Activated T-cell treated with anti-CD3 and anti-CD28 coated beads, Interleukin-2, amount 50 U/mL, for 72 hours (primary cell): ENCODE data around the gene FAM186B. TPM values are rescaled to one million over a fixed set of nuclear protein-coding genes. Genes with fewer than 3 reads are reported as not detected.
"Not testable (repeated sequence)": the region's sequence is repeated elsewhere in the genome, so short reads cannot be mapped to it uniquely, and the experiment has no call there.

ENCODE experiments used
- ATAC-seq, 2 donors: fragments of 150-1000 bp; cut with Tn5 transposase; replicated peaks in 1 of 2; 2 replicates each; pipeline ENCODE4 v1.10.0; 2021; ENCODE audit warnings: moderate library complexity in 2 of 2, mild to moderate bottlenecking in 1 of 2
- DNase-seq, 2 donors: peaks; one replicate each; pipeline ENCODE4 v3.0.0; 2021 to 2022; ENCODE audit warnings: mixed read lengths in 1 of 2
- H3K27ac Mint-ChIP-seq: one replicate; pipeline ENCODE4 v1.8.0; 2022; ENCODE audit warnings: mild to moderate bottlenecking, moderate library complexity, mixed read lengths
- H3K27me3 Mint-ChIP-seq: one replicate; pipeline ENCODE4 v1.8.0; 2022; ENCODE audit warnings: low read depth, mixed read lengths
- H3K36me3 Mint-ChIP-seq, 2 donors: one replicate each; pipeline ENCODE4 v1.8.0; 2022; ENCODE audit warnings: mixed read lengths in 2 of 2, mild to moderate bottlenecking in 1 of 2; ENCODE audit not compliant: insufficient read depth in 2 of 2
- H3K4me1 Mint-ChIP-seq: one replicate; pipeline ENCODE4 v1.8.0; 2022; ENCODE audit warnings: low read depth, mixed read lengths
- H3K4me3 Mint-ChIP-seq, 2 donors: one replicate each; pipeline ENCODE4 v1.8.0; 2022; ENCODE audit warnings: mild to moderate bottlenecking in 2 of 2, mixed read lengths in 2 of 2, moderate library complexity in 2 of 2
- H3K9me3 Mint-ChIP-seq, 2 donors: one replicate each; pipeline ENCODE4 v1.8.0; 2022; ENCODE audit warnings: mixed read lengths in 2 of 2
- total RNA-seq, 2 donors: library from RNA; stranded (reverse); gene quantifications; one replicate each; pipeline ENCODE4 v1.2.3, GENCODE V29; 2022

Gene FAM186B
- total RNA-seq, 2 donors from 2014 or later = 0.74 to 0.82 TPM

DNA sequence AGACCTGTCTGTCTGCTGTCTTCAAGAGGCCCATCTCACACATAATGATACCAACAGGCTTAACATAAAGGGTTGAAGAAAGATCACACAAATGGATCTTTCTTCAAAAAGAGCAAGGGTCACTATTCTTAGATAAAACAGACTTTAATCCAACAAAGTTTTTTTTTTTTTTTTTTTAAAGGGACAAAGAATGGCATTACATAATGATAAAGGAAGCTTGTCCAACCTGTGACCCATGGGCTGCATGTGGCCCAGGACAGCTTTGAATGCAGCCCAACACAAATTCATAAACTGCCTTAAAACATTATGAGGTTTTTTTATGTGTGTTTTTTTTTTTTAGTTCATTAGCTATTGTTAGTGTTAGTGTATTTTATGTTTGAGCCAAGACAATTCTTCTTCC is 6.8 kb upstream of the FAM186B start:
- Mint-ChIP-seq H3K4me1 (peaks cover 7% of the 10 kb centered on the region), H3K36me3 (peaks cover 0 to 4% of the 10 kb centered on the region in 2 donors), H3K27me3 (peaks cover 7% of the 10 kb centered on the region), H3K4me3 (no peak overlapping the region), H3K9me3 (no peaks in the 10 kb centered on the region), H3K27ac (no peak overlapping the region)
- ATAC-seq (no peak), DNase-seq (no peak)

DNA sequence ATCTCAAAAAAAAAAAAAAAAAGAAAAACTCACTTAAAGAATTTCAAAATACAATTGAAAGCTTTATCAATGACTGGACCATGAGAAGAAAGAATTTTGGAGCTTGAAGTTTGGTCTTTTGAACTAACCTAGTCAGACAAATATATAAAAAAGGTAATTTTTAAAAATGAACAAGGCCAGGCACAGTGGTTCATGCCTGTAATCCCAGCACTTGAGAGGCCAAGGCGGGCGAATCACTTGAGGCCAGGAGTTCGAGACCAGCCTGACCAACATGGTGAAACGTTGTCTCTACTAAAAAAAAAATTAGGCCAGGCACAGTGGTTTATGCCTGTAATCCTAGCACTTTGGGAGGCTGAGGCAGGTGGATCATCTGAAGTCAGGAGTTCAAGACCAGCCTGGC is 5.3 kb upstream of the FAM186B start:
- H3K36me3 Mint-ChIP-seq, ATAC-seq, H3K4me3 Mint-ChIP-seq, DNase-seq, H3K27ac Mint-ChIP-seq, H3K9me3 Mint-ChIP-seq, H3K27me3 Mint-ChIP-seq, H3K4me1 Mint-ChIP-seq: not testable (repeated sequence)

DNA sequence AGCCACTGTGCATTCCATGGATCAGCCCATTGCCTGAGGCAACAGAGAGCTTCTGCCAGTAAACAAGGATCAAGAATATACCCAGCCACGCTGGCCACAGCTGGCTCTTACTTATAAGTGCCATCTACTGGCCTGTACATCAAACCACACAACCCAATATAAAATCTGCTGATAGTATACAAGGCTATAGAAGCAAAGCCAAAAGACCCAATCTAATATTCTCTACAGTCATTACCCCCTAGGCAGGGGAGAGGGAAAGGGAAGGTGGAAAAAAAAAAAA is 4.4 kb upstream of the FAM186B start:
- Mint-ChIP-seq H3K4me1 (peaks cover 10% of the 10 kb centered on the region), H3K36me3 (peaks cover 0 to 2% of the 10 kb centered on the region in 2 donors), H3K27ac (no peak overlapping the region), H3K27me3 (no peaks in the 10 kb centered on the region), H3K4me3 (no peak overlapping the region), H3K9me3 (no peaks in the 10 kb centered on the region)
- DNase-seq (no peak), ATAC-seq (no peak)

DNA sequence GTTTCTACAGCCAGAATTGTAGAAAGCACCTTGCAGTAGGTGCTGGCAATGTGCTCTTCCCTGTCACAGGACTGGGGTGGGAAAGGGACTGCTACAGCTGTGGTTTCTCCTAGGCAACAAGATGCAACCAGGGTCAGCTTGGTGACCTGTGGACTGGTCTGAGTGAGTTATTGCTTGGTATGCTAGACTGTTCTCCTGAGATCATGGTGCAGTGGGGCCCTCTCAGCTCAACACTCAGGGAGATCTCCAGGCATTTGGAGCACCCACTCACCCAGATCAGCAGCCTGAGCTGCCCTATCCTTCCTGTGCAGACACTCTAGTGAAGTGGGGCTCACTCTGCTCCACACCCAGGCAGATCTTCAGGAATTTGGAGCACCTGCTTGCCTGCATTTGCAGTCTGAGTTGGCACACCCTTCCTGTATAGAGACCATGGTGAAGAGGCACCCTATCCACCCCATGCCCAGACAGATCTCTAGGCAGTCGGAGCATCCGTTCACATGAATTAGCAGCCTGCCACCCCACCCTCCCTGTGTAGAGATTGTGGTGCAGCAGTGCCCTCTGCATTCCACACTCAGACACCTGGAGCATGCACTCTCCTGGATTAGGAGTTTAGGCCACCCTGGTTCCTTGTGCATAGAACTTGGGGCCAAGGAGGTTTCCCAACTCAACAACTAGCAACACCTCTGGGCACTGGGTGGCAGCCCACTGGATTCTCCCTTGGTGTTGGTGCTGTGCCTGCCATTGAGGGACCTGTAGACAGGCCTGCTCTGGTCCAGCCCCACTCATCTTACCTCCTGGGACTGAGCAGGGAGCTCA is 3.8 kb upstream of the FAM186B start:
- Mint-ChIP-seq H3K27ac (no peak overlapping the region), H3K27me3 (no peaks in the 10 kb centered on the region), H3K4me1 (peaks cover 10% of the 10 kb centered on the region), H3K36me3 (peaks cover 0 to under 1% of the 10 kb centered on the region in 2 donors), H3K9me3 (no peaks in the 10 kb centered on the region), H3K4me3 (no peak overlapping the region)
- DNase-seq (no peak), ATAC-seq (no peak)

DNA sequence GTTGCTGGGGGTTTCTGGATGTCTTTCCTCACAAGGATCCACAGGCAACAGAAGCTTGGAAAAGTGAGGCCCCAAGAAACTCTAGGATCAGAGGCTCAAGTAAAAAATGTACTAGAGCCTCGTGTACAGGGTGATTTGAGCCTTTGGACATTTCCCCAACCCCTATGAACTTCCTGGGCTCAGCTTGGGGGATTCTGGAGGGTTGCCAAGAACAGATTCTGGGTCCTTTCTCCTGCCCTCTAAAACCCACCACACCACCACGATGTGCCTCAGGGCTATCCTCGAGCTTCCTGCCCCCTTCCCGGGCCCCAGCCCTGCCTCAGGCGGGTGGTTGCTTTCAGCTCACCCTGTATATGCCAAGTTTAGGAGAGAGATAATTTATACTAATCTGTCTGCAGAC is 583 bp downstream of the FAM186B start:
- peaks cover 10% of the 10 kb centered on the region for H3K4me1 Mint-ChIP-seq
- ATAC-seq (no peak), DNase-seq (no peak)
- H3K36me3 Mint-ChIP-seq = no peaks in the 10 kb centered on the region
- H3K4me3 Mint-ChIP-seq = no peak overlapping the region
- no peaks in the 10 kb centered on the region for H3K27me3 Mint-ChIP-seq
- no peaks in the 10 kb centered on the region for H3K9me3 Mint-ChIP-seq
- no peak overlapping the region for H3K27ac Mint-ChIP-seq

DNA sequence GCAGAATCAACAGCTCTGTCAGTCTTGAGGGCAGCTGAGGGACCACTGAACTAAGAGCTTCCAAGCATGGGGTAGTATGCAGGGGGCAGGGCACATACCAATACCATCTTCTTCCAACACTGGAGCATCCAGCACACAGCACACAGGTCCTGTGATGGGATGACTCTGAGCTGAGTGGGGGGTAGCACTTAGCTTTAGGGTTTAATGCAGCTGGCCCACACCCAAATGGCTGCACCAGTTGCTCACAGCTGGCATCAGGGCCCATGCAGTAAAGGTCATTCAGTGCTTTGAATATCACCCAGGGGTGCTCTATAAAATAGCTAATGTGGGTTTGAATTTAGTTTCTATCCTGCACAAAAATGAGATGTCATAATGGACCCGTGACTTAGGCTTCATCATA is 1.7 kb downstream of the FAM186B start:
- Mint-ChIP-seq H3K4me1 (peaks cover 10% of the 10 kb centered on the region), H3K27ac (no peak overlapping the region), H3K27me3 (no peaks in the 10 kb centered on the region), H3K9me3 (no peaks in the 10 kb centered on the region), H3K36me3 (no peaks in the 10 kb centered on the region), H3K4me3 (no peak overlapping the region)
- ATAC-seq (no peak), DNase-seq (no peak)

DNA sequence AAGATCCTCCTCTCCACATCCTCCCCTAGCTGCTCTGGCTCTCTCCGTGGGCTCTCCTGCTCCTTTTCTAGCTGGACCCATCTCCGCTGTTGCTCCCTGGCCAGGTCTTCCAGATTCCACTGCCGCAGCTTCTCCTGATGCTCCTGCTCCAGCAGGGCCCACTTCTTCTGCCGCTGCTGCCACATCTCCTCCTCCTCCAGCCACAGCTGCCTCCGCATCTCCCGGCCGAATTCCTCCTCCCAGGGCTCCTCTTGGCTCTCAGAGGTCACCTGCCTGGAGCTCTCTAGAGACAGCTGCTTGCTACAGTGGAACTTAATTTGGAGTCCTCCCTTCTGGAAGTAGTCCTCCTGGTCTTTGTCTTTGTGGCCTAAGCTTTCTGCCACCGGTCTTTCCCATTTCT is 5.5 kb downstream of the FAM186B start:
- Mint-ChIP-seq H3K4me1 (peaks cover 2% of the 10 kb centered on the region), H3K27ac (peak overlapping the region; percentile 25), H3K36me3 (no peaks in the 10 kb centered on the region), H3K4me3 (no peak overlapping the region), H3K9me3 (no peaks in the 10 kb centered on the region), H3K27me3 (no peaks in the 10 kb centered on the region)
- ATAC-seq = no peak
- no peak for DNase-seq

DNA sequence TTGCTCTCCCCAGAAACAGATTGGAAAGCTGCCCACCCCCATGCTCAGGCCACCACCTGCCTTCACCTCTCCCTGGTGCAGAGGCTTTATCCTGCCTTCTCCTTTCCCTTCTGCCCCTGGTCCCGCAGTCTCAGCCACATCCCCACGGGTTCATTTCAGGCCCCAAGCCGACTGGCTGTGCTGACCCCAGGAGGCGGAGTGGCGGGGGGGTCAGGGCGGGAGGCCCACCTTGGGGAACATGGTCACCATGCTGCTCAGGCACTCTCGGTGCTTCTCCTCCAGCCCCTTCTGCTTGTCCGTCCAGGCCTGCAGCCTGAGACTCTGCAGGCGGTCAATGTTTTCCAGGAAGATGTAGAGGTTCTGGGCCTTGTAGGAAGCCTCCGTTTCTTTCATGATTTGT is 6.9 kb downstream of the FAM186B start:
- no peak for ATAC-seq
- DNase-seq = no peak
- Mint-ChIP-seq H3K4me3 (no peak overlapping the region), H3K9me3 (no peaks in the 10 kb centered on the region), H3K36me3 (no peaks in the 10 kb centered on the region), H3K27ac (no peak overlapping the region), H3K4me1 (no peaks in the 10 kb centered on the region), H3K27me3 (no peaks in the 10 kb centered on the region)

DNA sequence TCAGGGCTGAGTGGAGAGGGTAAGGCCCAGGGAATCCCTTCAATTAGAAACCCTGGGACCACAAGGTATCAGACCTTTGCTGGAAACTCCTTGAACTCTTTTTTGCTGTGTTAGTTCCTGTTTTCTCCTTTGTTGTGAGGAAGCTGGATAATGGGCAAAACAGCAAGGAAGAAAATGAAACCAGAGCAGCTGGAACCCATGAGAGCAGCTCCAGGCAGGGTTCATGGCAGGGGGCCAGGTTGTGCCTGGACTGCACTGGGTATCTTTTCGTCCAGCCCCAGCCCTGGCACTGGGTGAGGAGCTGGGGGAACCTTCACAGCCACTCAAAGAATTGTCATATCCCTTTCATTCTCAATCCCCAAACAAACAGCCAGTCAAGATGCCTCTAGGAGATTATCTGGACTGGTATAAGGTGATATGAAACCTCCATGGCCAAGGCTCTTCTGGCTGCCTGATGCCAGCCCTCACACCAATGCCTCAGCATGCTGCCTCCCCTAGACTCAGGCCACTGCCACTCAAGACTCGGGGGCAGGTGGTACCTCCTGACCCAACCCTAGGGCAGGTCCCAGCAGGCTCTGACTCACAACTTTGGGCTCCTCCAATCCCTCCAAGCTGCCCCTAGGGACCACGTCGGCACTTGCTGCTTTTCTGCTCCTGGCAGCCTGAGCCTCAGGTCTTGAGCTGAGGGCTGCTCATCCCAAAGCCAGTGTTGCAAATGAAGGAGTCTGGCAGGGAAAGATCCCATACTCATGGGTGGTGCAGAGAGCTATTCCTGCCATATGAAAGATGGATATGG is 16.5 kb downstream of the FAM186B start:
- no peak overlapping the region for H3K27ac Mint-ChIP-seq
- H3K36me3 Mint-ChIP-seq = peaks cover 2 to 7% of the 10 kb centered on the region in 2 donors
- DNase-seq (no peak), ATAC-seq (no peak)
- no peaks in the 10 kb centered on the region for H3K27me3 Mint-ChIP-seq
- no peaks in the 10 kb centered on the region for H3K4me1 Mint-ChIP-seq
- no peak overlapping the region for H3K4me3 Mint-ChIP-seq
- H3K9me3 Mint-ChIP-seq = no peaks in the 10 kb centered on the region

DNA sequence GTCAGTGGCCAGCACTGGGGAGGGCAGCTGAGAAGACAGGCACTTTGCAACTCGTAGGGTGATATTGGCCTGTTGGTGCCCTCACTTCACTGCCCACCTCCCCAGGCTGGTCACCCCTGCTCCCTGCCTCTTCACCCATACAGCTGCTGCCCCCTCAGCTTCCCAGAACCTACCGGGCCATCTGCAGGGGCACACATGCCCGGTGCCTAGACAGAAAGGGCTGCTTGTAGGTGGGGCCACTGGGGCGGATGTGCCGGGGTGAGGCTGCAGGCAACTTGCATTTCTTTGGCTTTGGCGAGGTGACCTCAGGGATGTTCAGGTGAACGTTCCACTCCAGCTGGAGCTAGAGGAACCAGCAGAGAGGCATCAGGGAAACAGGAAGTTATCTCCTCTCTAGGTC is 17.2 kb downstream of the FAM186B start:
- Mint-ChIP-seq H3K9me3 (no peaks in the 10 kb centered on the region), H3K36me3 (peaks cover 2 to 7% of the 10 kb centered on the region in 2 donors), H3K27me3 (no peaks in the 10 kb centered on the region), H3K4me3 (no peak overlapping the region), H3K27ac (no peak overlapping the region), H3K4me1 (no peaks in the 10 kb centered on the region)
- DNase-seq (no peak), ATAC-seq (no peak)

DNA sequence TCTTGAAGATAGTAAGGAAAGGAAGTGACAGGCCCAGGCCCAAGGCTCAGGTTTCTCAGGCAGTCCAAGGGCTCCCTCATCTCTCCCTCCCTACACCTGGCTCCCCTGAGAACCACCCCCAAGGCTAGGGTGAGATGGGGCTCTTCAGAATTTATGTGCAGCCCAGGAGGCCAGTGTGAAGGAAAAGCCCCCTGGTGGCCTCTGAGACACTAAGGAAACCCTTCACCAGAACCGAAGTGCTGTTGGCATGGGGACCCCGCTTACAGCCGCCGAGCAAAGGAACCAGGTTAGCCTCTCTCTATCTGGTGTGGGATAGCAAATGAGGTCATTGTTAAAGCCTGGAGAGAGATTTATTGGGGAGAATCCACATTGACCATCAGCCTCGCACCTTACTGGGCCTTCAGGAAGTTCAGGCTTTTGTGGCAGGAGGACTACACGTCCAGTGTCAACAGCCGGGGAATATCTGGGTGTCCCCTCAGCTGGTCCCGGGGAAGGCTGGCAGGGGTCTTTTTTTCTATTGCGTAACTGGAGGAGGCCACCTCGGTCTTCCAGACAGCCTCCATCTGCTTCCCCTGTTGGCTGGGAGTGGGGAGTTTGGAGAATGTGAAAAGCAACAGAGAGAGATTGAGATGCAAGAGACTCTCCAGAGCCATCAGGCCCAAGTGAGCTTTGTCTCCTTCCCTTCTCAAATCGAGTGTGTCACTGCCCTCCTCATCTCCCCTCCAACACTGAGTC is 18.1 kb downstream of the FAM186B start:
- no peaks in the 10 kb centered on the region for H3K9me3 Mint-ChIP-seq

DNA sequence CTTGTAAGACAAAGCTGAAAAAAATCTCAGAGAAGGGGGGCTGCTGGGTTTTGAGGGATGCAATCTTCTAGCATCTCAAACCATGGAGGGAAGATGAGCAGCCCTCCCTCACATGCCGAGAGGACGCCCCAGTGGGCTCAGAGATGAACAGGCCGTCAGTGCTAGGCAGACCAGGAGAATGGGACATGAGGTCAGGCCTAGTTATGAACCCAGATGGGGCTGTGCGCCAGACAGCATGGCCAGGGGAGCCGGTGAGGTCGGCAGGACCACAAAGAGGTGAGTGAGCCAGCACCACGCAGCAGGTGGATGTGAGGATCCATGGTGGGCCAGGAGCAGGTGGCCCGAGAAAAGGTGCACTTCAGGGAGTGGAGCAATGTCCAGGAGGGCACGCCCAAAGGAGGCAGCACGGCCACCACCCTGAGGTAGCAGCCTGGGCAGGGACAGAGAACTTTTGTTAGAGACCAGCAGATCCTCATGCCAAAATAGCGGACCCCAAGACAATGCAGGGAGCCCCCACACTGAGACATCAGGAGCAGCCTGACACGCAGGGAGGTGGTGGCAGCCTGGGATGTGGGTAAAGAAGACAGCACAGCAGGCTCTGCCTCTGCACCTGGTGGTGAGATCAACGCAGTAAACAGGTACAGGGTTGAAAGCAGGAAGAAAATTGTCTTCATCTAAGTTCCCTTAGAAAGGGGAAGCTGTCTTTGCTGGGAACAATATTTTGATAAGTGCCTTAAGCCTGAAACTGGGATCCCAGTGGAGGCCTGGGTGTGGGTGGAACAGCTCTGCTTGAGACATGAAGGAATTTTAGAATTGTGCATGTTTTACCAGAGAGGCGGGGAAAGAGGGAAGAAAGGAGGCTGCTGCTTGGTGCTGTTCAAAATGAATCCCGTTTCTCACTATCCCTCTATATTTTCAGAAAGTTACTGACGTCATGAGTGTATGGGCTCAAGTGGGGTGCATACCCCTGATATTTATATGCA is 19.7 kb downstream of the FAM186B start:
- DNase-seq (no peak), ATAC-seq (no peak)
- no peak overlapping the region for H3K4me3 Mint-ChIP-seq
- H3K27me3 Mint-ChIP-seq = no peaks in the 10 kb centered on the region
- H3K36me3 Mint-ChIP-seq = peaks cover 2 to 4% of the 10 kb centered on the region in 2 donors
- H3K27ac Mint-ChIP-seq = no peak overlapping the region
- H3K4me1 Mint-ChIP-seq = peaks cover 18% of the 10 kb centered on the region
- no peaks in the 10 kb centered on the region for H3K9me3 Mint-ChIP-seq

More for the DNA sequence above, 18.1 kb downstream of the FAM186B start:
- no peak for DNase-seq
- Mint-ChIP-seq H3K36me3 (peaks cover 3 to 5% of the 10 kb centered on the region in 2 donors), H3K27me3 (no peaks in the 10 kb centered on the region), H3K27ac (no peak overlapping the region), H3K4me3 (no peak overlapping the region), H3K4me1 (peaks cover 2% of the 10 kb centered on the region)
- no peak for ATAC-seq
